Mesodermal cell (in vitro differentiated cells): ENCODE data around the gene IFNE.

Source experiments
- H3K27ac ChIP-seq: 2 replicates; pipeline ENCODE4 v1.7.0; 2013; ENCODE audit warnings: mild to moderate bottlenecking, low read depth, low read length, moderate library complexity; ENCODE audit not compliant: severe bottlenecking
- H3K36me3 ChIP-seq: 2 replicates; pipeline ENCODE4 v1.7.1; 2013; ENCODE audit warnings: mild to moderate bottlenecking, low read length, moderate library complexity; ENCODE audit not compliant: control insufficient read depth, insufficient read depth
- H3K4me1 ChIP-seq: one replicate; pipeline ENCODE4 v1.7.1; 2013; ENCODE audit warnings: mild to moderate bottlenecking, low read length; ENCODE audit not compliant: insufficient read depth, control insufficient read depth, poor library complexity, severe bottlenecking
- H3K4me3 ChIP-seq: 2 replicates; pipeline ENCODE4 v1.7.0; 2013; ENCODE audit warnings: low read length, control low read depth, mild to moderate bottlenecking; ENCODE audit not compliant: insufficient read depth, poor library complexity, severe bottlenecking; ENCODE audit errors: extremely low read depth
- H3K9me3 ChIP-seq: 2 replicates; pipeline ENCODE4 v1.7.1; 2013; ENCODE audit warnings: mild to moderate bottlenecking, low read length, moderate library complexity; ENCODE audit not compliant: control insufficient read depth
- WGBS, 2 experiments: methylation state at CpG; one replicate each; pipeline ENCODE4 v1.1.5; 2013; ENCODE audit warnings: missing lambda C conversion rate in 2 of 2; ENCODE audit not compliant: insufficient coverage in 2 of 2; 5-methylcytosine and 5-hydroxymethylcytosine counted together

IFNE gene

DNA sequence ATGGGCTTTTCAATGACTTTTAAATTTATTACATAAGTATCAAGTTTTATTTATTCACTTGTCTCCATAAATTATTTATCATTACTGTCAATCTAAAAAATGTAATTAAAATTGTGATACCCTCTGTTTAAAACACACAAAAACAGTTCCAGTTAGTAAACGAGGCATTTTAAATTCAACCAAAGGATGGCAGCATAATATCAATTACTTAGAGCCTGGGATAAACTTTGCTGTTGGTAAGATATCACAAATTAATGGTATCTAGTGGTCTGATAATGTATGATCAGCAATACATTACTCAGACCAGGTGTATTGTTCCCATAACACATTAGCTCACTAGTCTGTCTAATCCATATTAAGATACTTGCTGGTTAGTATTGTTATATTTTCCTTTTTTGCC is 9.6 kb upstream of the IFNE start:
- H3K36me3 ChIP-seq = no peaks in the 10 kb centered on the region

DNA sequence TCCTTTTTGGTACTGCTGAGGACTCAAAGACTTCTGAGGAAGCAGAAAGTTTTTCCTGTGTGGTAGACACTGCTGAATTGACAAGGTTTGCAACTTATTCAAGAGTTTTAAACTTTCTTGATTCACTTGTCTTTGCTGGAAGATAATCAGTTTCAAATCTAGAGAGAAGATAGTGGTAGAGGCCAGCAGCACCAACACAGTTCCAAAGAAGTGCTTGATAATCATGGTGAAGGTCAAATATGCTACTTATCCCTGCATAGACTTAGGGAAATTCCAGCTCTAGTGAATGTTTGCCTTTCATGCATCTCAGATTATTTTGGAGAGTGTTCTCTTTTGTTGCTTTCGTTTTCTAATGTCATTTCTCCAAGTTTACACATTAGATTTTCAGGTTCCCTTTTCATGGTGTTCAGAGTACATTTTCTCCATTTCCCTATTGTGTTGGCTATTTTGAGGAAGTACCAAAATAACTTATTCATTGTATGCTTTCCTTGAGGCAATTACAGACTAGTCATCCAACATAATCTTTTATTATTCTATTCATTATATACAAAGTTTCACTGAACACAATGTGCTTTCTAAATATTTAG is 550 bp downstream of the IFNE start:
- H3K36me3 ChIP-seq = no peaks in the 10 kb centered on the region
- H3K4me3 ChIP-seq = no peak overlapping the region
- no peak overlapping the region for H3K27ac ChIP-seq
- no CpG with 5 or more reads among the region's 1 CpG for WGBS, 2 experiments
- H3K4me1 ChIP-seq = no peaks in the 10 kb centered on the region
- no peaks in the 10 kb centered on the region for H3K9me3 ChIP-seq

More for the DNA sequence above, 9.6 kb upstream of the IFNE start:
- no CpG with 5 or more reads among the region's 1 CpG for WGBS, 2 experiments
- H3K4me3 ChIP-seq = no peak overlapping the region
- no peak overlapping the region for H3K27ac ChIP-seq
- H3K9me3 ChIP-seq = no peaks in the 10 kb centered on the region
- H3K4me1 ChIP-seq = no peaks in the 10 kb centered on the region

DNA sequence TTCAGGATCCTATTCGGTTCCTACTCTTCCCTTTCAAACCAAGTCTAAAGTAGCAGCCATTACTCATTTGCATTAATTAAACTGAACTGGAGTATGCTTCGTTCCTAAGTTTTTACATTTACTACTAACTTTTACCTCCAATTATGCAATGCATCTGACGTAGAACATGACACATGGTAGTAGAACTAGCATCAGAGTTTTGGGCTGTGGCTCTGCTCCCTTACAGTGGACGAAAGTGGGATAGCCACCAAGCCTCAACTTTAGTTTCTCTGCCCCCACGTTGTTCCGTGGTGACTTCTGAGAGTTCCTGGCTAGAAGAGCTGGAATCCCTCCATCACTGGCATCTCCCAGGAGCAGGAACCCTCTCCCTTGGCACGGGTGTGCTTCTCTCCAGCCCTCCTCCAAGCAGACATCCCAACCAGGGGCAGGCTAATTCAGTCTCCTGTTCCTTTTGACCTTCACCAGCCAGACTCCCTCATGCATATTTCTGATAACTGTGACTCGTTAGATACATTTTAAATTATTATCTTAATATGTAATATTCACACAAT is 2.9 kb downstream of the IFNE start:
- H3K4me1 ChIP-seq = no peaks in the 10 kb centered on the region
- 79 to 86% methylated on average over 6 to 7 of the region's 8 CpGs for WGBS, 2 experiments

DNA sequence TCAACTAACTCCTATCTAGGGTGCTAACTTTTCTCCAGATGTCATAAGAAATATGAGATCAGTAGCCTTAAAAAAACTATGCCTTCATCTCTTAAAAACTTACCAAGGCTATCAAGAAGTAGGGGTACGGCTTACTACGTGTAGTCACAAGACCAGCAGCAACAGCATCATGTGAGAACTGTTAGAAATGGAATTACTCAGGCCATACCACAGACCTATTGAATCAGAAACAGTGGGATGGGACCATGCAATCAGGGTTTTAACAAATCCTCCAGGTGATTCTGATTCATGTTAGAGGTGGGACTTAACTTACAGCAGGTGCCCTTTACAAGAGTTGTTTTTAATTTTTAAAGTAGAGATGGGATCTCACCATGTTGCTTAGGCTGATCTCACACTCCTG is 4.6 kb downstream of the IFNE start:
- no peaks in the 10 kb centered on the region for H3K9me3 ChIP-seq
- H3K4me1 ChIP-seq = no peaks in the 10 kb centered on the region
- H3K27ac ChIP-seq = no peak overlapping the region
- WGBS, 2 experiments = 100% methylated on average over 2 of the region's 2 CpGs; no CpG with 5 or more reads in 1 of the 2 experiments
- H3K4me3 ChIP-seq = no peak overlapping the region
- no peaks in the 10 kb centered on the region for H3K36me3 ChIP-seq

More for the DNA sequence above, 2.9 kb downstream of the IFNE start:
- no peaks in the 10 kb centered on the region for H3K9me3 ChIP-seq
- no peak overlapping the region for H3K4me3 ChIP-seq
- no peaks in the 10 kb centered on the region for H3K36me3 ChIP-seq
- H3K27ac ChIP-seq = no peak overlapping the region

DNA sequence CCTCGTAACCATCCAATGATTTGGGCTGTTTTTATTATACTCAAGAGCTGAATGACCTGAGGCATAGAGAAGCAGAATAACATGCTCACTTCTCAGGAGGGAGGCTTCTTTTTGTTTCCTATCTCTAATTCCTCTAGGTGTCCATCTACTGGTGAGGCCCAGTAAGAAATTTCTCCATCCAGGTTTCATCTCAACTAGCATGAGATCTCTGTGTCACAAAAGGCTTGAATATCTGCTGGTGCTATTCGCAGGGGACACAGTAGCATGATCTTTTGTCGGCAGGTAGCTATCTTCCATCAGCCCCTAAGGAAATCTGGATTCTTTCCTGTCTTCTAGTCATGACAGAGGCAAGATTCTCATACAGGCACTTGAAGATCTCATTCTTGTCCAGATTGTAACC is 8.9 kb downstream of the IFNE start:
- WGBS, 2 experiments = 89 to 96% methylated on average over 2 to 3 of the region's 3 CpGs
- H3K27ac ChIP-seq = no peak overlapping the region
- no peaks in the 10 kb centered on the region for H3K9me3 ChIP-seq
- no peaks in the 10 kb centered on the region for H3K36me3 ChIP-seq
- no peaks in the 10 kb centered on the region for H3K4me1 ChIP-seq
- no peak overlapping the region for H3K4me3 ChIP-seq

DNA sequence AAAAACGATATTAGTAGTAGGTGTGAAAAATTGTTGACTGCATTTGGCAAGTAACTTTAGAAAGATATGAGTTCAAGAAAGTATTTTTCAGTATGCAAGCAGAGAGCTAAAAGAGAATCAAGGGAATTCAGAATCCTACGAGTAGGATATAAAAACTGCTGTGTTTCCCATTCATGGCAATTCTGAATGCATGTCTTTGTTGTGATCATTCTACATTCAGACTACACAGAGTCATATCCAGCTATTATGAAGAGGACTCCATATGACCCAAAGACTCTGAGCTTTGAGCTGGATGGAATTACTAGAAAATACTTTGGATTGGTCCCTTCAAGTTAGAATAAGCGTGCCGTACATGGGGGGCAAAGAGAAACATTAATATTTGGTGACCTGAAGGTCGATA is 12.0 kb downstream of the IFNE start:
- Histone ChIP-seq H3K9me3 (no peaks in the 10 kb centered on the region), H3K36me3 (no peaks in the 10 kb centered on the region), H3K4me3 (no peak overlapping the region), H3K27ac (no peak overlapping the region), H3K4me1 (no peaks in the 10 kb centered on the region)
- WGBS, 2 experiments = 94% methylated on average over 3 to 5 of the region's 5 CpGs

DNA sequence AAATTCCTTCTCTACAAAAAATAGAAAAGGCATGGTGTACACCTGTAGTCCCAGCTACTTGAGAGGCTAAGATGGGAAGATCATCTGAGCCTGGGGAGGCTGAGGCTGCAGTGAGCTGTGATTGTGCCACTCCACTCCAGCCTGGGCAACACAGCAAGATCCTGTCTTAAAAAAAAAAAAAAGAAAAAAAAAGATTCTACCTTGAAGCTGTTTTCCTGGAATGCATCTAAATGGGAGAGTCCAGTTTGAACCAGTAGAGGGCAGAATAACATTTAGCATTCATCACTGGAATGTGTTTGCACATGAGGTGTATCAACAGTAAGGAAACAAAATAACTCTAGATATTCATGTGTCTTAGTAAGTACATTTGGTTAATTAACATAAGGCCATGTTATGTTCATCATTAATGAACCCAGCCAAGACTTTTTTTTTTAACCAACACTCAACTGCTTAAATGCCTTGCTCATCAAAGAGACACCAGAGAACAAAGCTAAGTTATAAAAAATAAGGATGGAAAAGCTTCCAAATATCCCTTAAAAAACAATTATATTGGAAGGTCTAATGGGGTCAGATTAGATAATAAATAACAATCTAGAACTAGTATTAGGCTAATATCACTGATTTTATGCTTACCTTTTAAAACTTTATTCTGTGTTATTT is 16.1 kb downstream of the IFNE start:
- Histone ChIP-seq H3K4me3 (no peak overlapping the region), H3K4me1 (no peaks in the 10 kb centered on the region), H3K27ac (no peak overlapping the region), H3K36me3 (no peaks in the 10 kb centered on the region), H3K9me3 (peaks cover 10% of the 10 kb centered on the region)

DNA sequence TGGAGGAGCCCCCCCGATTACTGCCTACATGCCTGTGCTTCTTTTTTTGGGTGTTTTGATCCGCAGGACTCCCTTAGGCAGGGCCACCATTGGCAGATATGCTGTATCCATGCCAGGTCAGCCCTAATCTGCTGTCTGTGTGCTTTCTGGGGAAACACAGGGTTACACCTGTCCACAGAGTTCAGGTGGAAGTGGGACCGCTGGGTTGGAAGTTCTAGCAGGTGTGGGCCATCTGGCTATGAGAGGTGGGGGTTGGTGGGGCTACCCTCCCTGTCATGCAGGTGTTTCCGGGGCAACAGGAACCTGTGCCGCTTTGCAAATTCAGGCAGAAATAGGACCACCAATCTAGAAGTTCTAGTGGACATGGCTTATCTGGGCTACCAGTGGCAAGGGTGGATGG is 17.0 kb downstream of the IFNE start:
- H3K27ac ChIP-seq = no peak overlapping the region
- H3K4me1 ChIP-seq = no peaks in the 10 kb centered on the region
- no peaks in the 10 kb centered on the region for H3K36me3 ChIP-seq
- 100% methylated on average over 2 to 3 of the region's 5 CpGs for WGBS, 2 experiments
- no peak overlapping the region for H3K4me3 ChIP-seq
- peaks cover 10% of the 10 kb centered on the region for H3K9me3 ChIP-seq

DNA sequence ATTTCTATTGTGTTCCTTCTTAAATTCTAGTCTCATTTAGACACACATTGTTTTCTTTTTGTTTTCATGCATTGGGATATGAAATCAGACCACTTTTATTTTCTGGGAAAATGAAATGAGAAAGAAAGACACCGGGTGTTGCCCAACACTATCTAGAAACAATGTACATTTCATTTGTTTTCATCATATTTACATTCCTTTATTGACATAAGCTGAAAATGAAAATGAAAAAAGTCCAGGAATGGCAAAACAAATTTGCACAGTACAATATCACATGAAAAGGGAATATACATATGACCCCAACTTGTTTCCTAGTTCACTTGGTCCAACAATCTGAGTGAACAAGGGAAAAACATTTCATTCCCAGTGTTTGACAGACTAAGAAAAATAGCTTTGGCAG is 20.7 kb downstream of the IFNE start:
- no peaks in the 10 kb centered on the region for H3K4me1 ChIP-seq
- no CpG with 5 or more reads among the region's 1 CpG for WGBS, 2 experiments
- H3K36me3 ChIP-seq = no peaks in the 10 kb centered on the region
- H3K9me3 ChIP-seq = peaks cover 10% of the 10 kb centered on the region
- no peak overlapping the region for H3K4me3 ChIP-seq
- no peak overlapping the region for H3K27ac ChIP-seq

DNA sequence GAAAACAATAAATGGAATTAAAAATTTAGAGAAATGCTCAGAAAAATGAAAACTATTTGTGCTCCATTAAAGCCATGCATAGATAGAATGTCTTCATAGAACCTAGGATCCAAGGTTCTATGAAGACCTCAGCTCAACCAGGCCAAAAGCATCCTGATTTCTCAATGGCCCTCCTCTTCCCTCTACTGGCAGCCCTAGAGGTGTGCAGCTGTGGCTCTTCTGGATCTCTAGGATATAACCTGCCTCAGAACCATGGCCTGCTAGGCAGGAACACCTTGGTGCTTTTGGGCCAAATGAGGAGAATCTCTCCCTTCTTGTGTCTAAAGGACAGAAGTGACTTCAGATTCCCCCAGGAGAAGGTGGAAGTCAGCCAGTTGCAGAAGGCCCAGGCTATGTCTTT is 26.8 kb downstream of the IFNE start:
- Histone ChIP-seq H3K4me1 (peaks cover 9% of the 10 kb centered on the region), H3K4me3 (no peak overlapping the region), H3K9me3 (no peaks in the 10 kb centered on the region), H3K27ac (no peak overlapping the region), H3K36me3 (no peaks in the 10 kb centered on the region)

DNA sequence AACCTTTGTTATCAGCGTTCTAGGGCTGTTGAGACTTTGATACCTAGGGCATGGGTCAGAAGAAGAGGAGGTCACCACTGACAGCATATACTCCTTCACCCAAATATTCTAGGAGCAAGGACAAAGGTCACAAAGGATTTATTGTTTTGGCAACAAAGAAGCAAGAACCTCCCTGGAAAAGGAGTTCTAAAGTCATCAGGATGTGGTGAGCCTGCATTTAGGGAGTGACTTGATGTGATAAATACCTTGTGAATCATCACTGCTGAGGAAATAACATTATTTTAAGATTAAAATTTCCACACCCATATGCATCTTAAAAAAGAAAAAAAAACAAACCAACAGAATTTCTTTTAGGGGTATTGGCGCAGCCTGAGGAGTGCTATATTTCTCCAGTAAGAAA is 28.0 kb downstream of the IFNE start:
- Histone ChIP-seq H3K9me3 (no peaks in the 10 kb centered on the region), H3K4me1 (peaks cover 9% of the 10 kb centered on the region), H3K36me3 (no peaks in the 10 kb centered on the region), H3K27ac (no peak overlapping the region), H3K4me3 (no peak overlapping the region)
- 100% methylated on average over 1 of the region's 2 CpGs; no CpG with 5 or more reads in 1 of the 2 experiments for WGBS, 2 experiments
